Subcutaneous adipose tissue (tissue), 4 donors: ENCODE data around the gene NDE1. TPM values are rescaled to one million over a fixed set of nuclear protein-coding genes. Genes with fewer than 3 reads are reported as not detected.

Source experiments
- CTCF ChIP-seq: fragments of 450-650 bp; IDR thresholded peaks from one replicate; pipeline ENCODE4 v1.5.1; 2016; ENCODE audit warnings: low read depth, mild to moderate bottlenecking, control low read depth, antibody characterized with exemption, moderate library complexity
- total RNA-seq, 4 donors: library from RNA; depleted of rRNA; stranded (reverse); fragments of >200 nt; gene quantifications; one replicate each; pipeline ENCODE4 v1.1.0, GENCODE V29; 2016

NDE1 gene
- total RNA-seq, 4 donors from 2014 or later, result 15.1 to 34.8 (median 22.7) TPM

- TF ChIP-seq CTCF, result no peak
Observed at GRCh38 chr16:15759070-15759469, 109.0 kb downstream of the NDE1 start.

- no peak for TF ChIP-seq CTCF
Observed at GRCh38 chr16:15760129-15760528, 110.1 kb downstream of the NDE1 start.

- no peak for TF ChIP-seq CTCF
Observed at GRCh38 chr16:15764112-15764511, 114.1 kb downstream of the NDE1 start.

DNA sequence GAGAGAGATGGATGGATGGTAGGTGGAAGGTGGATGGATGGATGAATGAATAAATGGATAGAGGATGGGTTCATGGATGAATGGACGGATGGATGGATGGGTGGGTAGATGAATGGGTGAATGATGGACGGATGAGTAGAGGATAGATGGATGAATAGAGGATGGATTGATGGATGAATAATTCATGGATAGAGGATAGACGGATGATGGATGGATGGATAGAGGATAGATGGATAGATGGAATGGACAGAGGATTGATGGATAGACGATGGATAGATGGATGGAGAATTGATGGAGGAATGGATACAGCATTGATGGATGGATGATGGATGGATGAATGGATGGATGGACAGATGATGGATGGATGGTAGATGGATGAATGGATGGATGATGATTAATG lies 115.1 kb downstream of the NDE1 start:
- TF ChIP-seq CTCF, result no peak

DNA sequence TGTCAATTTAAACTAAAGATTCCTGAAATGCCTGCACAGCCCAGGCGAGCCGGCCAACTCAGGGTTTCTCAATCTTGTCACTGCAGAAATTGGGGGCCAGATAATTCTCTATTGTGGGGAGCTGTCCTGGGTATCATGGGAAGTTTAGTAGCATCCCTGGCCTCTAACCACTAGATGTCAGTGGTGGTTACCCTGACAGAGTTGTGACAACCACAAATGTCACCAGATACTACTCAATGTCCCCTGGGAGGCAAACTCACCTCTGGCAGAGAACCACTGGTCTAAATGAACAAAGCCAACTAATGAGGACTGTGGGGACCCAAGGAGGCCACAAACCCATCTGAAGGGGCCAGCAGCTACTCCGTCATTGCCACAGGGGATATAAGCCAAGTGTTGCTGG lies 115.8 kb downstream of the NDE1 start:
- no peak for TF ChIP-seq CTCF

- TF ChIP-seq CTCF, result no peak
Observed at GRCh38 chr16:15766918-15767317, 116.9 kb downstream of the NDE1 start.

- TF ChIP-seq CTCF, result no peak
Observed at GRCh38 chr16:15768201-15768600, 118.2 kb downstream of the NDE1 start.
